GM21515 (cell line): ENCODE results near the gene ERC2.

ENCODE experiments used
- ATAC-seq: cut with Tn5 transposase; IDR thresholded peaks from one replicate; pipeline ENCODE4 v1.9.1; 2021; ENCODE audit not compliant: unreplicated experiment

Gene ERC2

DNA sequence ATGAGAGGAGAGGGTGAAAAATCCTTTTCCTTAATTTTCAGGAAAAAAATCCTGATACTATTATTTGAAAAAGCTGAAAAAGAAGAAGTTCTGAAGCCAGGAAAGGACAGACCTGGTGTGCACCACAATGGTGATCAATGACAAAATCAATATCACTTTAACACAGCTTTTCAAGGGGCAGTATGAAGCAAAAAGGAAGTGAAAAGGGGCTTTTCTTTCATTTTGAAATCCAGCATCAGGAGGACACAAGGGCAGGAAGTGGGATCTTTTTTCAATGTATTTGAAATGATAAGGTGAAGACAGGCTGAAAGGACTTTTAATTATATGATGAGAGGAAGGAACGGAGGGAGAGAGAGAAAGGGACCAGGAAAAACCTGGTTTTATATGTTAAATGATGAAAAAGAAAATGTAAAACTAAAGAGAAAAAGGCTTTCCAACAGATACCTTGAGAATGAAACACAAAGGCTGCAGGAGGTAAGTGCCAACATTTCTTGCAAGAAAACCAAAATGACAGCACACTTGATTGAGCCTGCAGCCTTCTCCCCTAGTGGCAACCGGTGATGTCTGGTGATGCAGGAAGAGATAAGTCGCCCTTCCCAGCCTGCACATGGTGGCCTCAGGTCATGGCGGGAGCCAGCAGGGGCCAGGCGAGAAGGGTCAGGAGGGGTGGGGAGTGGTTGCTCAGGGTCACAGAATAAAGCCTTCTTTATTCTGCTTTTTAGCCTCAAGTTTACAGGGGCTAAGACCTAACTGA, 744.4 kb downstream of the ERC2 start:
- ATAC-seq: no peak

DNA sequence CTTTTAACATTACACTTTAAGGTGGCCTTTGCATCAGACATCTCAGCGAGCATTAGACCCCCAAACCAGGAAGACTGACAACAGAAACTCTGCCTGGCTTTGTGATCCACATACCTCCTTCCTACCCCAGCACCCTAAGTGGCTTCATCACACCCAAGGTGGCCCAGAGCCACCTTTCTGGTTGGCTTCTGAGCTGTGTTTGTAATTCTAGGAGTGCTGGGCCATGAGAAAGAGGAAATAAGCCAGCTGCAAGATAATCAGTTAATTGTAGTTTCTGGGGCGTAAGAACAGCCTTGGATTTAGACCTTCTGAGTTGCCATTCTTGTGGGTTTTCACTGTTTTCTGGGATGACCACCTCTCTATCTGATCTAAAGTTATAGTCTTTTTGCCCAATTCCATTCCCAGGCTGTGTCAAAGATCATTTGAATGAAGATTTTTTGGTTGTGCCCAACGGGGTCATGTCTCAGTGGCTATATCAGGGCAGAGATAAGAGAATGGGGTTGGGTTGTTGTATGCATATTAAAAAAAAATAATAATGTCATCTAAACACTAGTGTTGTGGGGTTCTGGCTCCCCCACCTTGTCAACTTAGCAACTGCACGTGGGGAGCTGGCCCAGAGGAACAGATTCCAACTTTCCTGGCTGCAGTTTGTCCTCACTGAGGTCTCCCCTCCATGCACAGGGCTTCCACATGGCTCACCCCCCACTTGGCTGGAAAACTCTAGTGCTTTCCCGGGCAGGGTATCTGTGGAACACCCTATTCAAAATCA, 746.4 kb downstream of the ERC2 start:
- no peak for ATAC-seq

DNA sequence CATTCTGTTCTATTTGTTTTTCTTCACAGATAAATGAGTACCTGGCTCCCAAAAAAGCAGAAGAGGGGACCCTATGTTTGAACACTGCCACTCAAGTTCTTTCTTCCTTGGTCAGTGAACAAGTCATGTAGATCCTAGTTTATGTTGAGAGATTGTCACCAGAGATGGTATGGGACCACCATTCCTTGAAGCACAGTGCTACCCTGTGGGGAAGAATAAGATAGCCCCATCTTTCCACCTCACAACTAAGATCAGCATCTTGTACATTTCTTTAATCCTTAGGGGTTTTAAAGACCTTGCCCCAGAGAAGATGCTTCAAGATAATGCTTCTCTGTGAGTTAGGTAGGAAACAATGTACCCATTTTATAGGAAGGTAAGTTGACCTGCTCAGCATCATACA, 747.7 kb downstream of the ERC2 start:
- ATAC-seq: no peak

GRCh38 chr3:55719508-55719907, 748.8 kb downstream of the ERC2 start:
- ATAC-seq: no peak

GRCh38 chr3:55719006-55719405, 749.3 kb downstream of the ERC2 start:
- ATAC-seq: no peak

GRCh38 chr3:55718521-55718921, 749.7 kb downstream of the ERC2 start:
- no peak for ATAC-seq

DNA sequence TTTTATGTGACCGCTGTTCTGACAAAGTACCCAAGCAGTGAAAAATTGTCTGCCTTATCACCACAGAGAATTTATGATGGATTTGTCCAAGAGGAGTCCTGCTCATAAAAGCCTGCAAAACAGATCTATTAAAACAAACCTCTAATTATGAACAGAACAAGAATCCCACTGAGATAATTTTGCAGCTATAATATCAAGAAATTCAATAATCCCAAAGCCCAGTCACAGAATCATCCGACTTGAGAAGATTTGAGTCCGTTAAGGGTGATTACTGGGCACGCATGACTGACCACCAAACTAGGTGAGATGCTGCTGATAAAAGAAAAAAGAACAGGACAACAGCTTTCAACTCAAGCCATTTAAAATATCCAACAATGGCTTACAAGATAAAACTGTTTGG, 750.2 kb downstream of the ERC2 start:
- no peak for ATAC-seq

GRCh38 chr3:55717481-55717880, 750.8 kb downstream of the ERC2 start:
- no peak for ATAC-seq

- ATAC-seq: no peak
These were observed 751.5 kb downstream of the ERC2 start for GRCh38 chr3:55716611-55717225.

- no peak for ATAC-seq
These were observed 752.2 kb downstream of the ERC2 start for GRCh38 chr3:55716044-55716443.

- ATAC-seq: no peak
These were observed 754.2 kb downstream of the ERC2 start for GRCh38 chr3:55714057-55714456.

GRCh38 chr3:55711646-55712045, 756.6 kb downstream of the ERC2 start:
- no peak for ATAC-seq

DNA sequence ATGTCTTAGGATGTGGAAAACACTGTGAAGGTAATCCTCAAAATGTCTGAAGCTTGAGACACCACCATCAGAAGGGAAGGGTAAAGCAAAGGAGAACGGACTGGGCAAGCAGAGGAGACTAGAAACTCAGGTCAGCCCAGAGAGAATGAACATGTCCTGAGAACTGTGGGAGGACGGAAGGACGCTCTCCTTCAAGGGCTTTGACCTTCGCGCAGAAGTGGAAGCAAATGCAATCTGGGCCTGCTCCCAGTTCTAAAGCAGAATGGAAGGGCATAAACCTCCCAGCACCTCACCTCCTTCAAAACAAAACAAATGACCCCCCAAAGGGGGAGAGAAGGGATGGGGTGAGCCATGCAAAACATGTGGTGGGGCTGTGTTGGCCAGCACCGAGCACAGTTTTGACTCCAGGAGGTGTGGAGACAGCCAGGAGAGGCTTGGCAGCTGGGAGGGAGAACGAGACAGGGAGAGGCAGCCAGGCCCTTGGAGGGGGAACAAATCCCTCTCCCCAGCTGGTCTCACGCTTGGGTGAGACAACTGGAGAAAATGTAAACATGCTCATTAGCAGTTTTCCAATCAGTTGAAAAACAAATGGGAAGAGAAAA, 758.8 kb downstream of the ERC2 start:
- ATAC-seq: no peak

DNA sequence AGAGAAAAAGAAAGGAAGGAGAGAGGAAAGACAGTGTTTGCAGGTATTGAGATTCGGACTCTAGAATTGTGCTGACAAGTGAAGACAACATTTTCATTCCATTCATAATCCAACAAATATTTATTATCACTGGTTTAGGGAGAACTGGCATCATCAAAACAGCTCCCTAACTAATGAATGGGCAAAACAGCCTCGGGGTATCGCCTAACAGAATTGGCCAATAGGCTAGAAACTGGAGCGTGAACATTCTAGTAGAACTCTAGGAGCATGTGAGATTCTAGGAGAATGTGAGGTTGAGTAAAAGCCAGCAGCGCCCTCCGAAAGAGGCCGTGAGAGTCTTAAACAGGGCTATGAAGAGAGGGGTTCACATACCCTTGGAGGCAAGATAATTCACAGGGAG, 759.3 kb downstream of the ERC2 start:
- no peak for ATAC-seq

DNA sequence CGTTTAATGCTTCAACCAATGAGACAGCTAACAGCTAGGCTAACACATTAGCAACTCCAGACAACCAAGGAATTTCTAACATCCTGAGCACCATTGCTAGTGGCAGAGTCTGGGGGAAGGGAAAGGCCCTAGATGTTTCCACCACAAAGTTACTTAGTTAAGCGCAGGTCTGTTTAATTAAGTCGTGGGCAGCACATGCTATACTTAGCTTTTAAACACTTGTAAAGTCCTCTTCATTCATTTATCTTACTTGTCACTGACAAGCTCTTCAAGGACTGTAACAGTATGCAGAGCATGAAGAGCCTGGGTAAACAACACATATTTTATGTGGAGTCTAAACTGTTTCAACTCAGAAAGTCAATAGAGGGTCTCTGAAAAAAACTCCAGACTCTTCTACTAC, 760.0 kb downstream of the ERC2 start:
- no peak for ATAC-seq

GRCh38 chr3:55704521-55704920, 763.7 kb downstream of the ERC2 start:
- ATAC-seq: no peak

DNA sequence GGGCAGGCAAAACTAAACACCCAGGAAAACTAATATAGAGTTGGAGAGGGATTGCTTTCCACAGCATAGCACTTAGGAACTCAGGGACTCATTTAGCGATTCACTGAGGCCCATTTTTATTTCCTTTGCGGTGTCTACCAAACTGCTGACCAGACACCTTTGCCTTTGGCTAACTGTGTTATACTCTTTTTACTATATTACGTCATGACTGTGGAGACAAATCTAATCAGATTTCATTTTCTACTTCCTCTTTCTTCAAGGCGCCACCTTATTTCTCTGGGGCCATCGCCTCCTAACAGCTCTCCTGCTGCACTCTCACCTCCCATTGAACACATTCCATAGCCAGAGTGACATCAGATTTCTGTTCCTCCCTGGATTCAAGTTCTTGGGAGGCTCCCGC, 765.4 kb downstream of the ERC2 start:
- ATAC-seq: no peak

- ATAC-seq: no peak
These were observed 766.3 kb downstream of the ERC2 start for GRCh38 chr3:55701997-55702396.

DNA sequence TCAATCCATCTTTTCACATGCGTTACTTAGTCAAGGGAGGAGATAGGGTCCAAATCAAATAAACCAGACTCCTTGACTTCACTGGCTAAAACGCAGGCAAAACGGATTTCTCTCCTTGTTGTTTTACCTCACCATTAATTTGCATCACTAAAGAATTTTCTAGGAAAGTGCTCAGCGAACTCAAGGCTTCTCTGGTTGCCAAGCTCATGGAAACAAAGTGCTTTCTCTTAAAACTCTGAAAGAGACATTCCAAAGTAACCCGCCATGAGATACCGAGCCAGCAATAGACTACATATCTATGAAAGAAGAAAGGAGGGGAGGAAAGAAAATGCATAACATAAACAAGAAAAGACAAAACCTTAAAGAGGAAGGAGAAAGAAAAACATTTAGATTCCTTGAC, 769.4 kb downstream of the ERC2 start:
- ATAC-seq: no peak

DNA sequence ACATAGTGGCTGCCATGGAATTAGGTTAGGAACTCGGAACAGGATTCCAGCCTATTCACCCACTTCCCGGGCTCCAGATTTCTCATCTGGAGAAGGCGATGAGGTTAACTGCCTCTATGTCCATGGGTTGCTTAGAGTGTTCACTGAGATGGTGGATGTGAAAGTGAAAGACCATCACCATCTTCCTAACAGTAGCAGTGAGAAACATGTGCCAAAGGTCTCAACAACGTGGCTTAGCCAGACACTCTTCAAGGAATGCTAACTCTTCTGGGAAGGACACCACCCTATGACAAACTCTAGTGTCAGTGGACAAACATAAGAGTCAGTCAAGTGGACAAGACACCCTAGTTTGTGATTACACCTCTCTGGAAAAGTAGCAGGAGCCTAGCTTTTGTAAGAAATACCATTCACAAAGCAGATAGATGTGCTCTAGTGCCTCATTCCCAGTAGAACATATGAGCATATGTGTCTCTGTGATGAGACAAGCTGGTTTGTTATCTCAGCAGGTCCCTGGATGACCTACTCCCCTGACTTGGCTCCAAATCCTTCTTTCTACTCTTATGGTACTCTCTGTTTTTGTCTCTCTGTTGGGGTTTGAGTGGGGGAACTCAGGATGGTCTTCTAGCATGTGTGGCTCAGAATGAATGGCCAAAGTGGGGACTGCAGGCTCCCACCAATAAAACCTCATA, 770.9 kb downstream of the ERC2 start:
- ATAC-seq: no peak

- ATAC-seq: no peak
These were observed 775.2 kb downstream of the ERC2 start for GRCh38 chr3:55692957-55693558.
